ENCODE data around the gene ZNRF1. TPM values are rescaled to one million over a fixed set of nuclear protein-coding genes. Genes with fewer than 3 reads are reported as not detected.

Gene ZNRF1
- total RNA-seq, 1 experiment from 2014 or later = 55.1 TPM

GRCh38 chr16:74951206-74951605 is 47.6 kb upstream of the ZNRF1 start:
- TF ChIP-seq EZH2 (IDR thresholded peaks at IDR 0.05; ENCODE audit: borderline replicate concordance, low read depth, low read length, poor library complexity, severe bottlenecking) (no peak), CTCF (conservative IDR thresholded peaks at IDR 0.05; ENCODE audit: low read depth, low read length) (no peak)
- Histone ChIP-seq H3K4me1 (ENCODE audit: insufficient read depth, low read length, poor library complexity, severe bottlenecking) (no peaks in the 10 kb centered on the region), H3K36me3 (ENCODE audit: insufficient read depth, low read length, poor library complexity, severe bottlenecking) (peaks cover 5% of the 10 kb centered on the region), H3K4me3 (ENCODE audit: low read depth, low read length, poor library complexity, severe bottlenecking) (no peak overlapping the region), H3K27ac (ENCODE audit: low read depth, low read length, poor library complexity, severe bottlenecking) (no peak overlapping the region), H3K27me3 (replicated peaks; ENCODE audit: insufficient read depth, low read depth, low read length, poor library complexity) (no peaks in the 10 kb centered on the region), H3K9me3 (ENCODE audit: low read depth, low read length, poor library complexity, severe bottlenecking) (no peaks in the 10 kb centered on the region)
- intact Hi-C loops (cut with micrococcal nuclease; ENCODE audit: unreplicated experiment) = no loop called here
- CTCF ChIA-PET = no interaction called here
- no peak for DNase-seq (ENCODE audit: low spot score)
- POLR2A ChIA-PET (ENCODE audit: low non-redundant PET) = interaction anchor here (0.6 kb wide), 1 partner anchor 1147 kb away, joined by 3 read pairs; no protein-coding TSS in a partner anchor
- BruUV-seq (replicated peaks) = no TSS peak

DNA sequence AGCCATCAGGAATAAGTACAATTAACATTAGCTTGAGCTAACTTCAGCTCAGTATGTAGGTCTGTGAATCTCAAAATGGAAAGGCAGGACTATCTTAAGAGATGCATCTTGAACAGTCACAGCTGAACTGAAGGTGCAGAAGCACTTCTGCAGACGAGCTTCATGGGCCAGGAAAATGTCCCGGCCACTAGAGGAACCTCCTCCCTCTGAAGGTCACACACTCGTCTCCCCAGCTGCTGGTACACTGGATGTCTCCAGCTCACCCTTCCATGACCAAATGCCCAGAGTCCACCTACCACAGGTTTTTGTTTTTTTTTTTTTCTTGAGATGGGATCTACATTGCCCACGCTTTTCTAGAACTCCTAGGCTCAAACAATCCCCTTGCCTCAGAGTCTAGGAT is 47.1 kb upstream of the ZNRF1 start:
- no peak overlapping the region for H3K27ac ChIP-seq (ENCODE audit: low read depth, low read length, poor library complexity, severe bottlenecking)
- no peaks in the 10 kb centered on the region for H3K9me3 ChIP-seq (ENCODE audit: low read depth, low read length, poor library complexity, severe bottlenecking)
- TF ChIP-seq EZH2 (IDR thresholded peaks at IDR 0.05; ENCODE audit: borderline replicate concordance, low read depth, low read length, poor library complexity, severe bottlenecking) = no peak
- no peak for TF ChIP-seq CTCF (conservative IDR thresholded peaks at IDR 0.05; ENCODE audit: low read depth, low read length)
- no peak overlapping the region for H3K4me3 ChIP-seq (ENCODE audit: low read depth, low read length, poor library complexity, severe bottlenecking)
- no peaks in the 10 kb centered on the region for H3K4me1 ChIP-seq (ENCODE audit: insufficient read depth, low read length, poor library complexity, severe bottlenecking)
- H3K27me3 ChIP-seq (replicated peaks; ENCODE audit: insufficient read depth, low read depth, low read length, poor library complexity) = no peaks in the 10 kb centered on the region
- CTCF ChIA-PET = no interaction called here
- no TSS peak for BruUV-seq (replicated peaks)
- intact Hi-C loops (cut with micrococcal nuclease; ENCODE audit: unreplicated experiment) = no loop called here
- POLR2A ChIA-PET (ENCODE audit: low non-redundant PET) = interaction anchor here (0.6 kb wide), 1 partner anchor 1148 kb away, joined by 3 read pairs; no protein-coding TSS in a partner anchor
- peaks cover 5% of the 10 kb centered on the region for H3K36me3 ChIP-seq (ENCODE audit: insufficient read depth, low read length, poor library complexity, severe bottlenecking)
- no peak for DNase-seq (ENCODE audit: low spot score)

- no peak for TF ChIP-seq CTCF (conservative IDR thresholded peaks at IDR 0.05; ENCODE audit: low read depth, low read length)
- no peak for TF ChIP-seq EZH2 (IDR thresholded peaks at IDR 0.05; ENCODE audit: borderline replicate concordance, low read depth, low read length, poor library complexity, severe bottlenecking)
- CTCF ChIA-PET = no interaction called here
- no peaks in the 10 kb centered on the region for H3K27me3 ChIP-seq (replicated peaks; ENCODE audit: insufficient read depth, low read depth, low read length, poor library complexity)
- no peaks in the 10 kb centered on the region for H3K4me1 ChIP-seq (ENCODE audit: insufficient read depth, low read length, poor library complexity, severe bottlenecking)
- POLR2A ChIA-PET (ENCODE audit: low non-redundant PET) = no interaction called here
- no peak overlapping the region for H3K4me3 ChIP-seq (ENCODE audit: low read depth, low read length, poor library complexity, severe bottlenecking)
- BruUV-seq (replicated peaks) = no TSS peak
- no peaks in the 10 kb centered on the region for H3K9me3 ChIP-seq (ENCODE audit: low read depth, low read length, poor library complexity, severe bottlenecking)
- DNase-seq (ENCODE audit: low spot score) = no peak
- no peaks in the 10 kb centered on the region for H3K36me3 ChIP-seq (ENCODE audit: insufficient read depth, low read length, poor library complexity, severe bottlenecking)
- no peak overlapping the region for H3K27ac ChIP-seq (ENCODE audit: low read depth, low read length, poor library complexity, severe bottlenecking)
- intact Hi-C loops (cut with micrococcal nuclease; ENCODE audit: unreplicated experiment) = no loop called here
Observed at GRCh38 chr16:74954763-74955162, 44.1 kb upstream of the ZNRF1 start.
